ENCODE measurements around the gene TEP1.
"Not testable (repeated sequence)": the region's sequence is repeated elsewhere in the genome, so short reads cannot be mapped to it uniquely, and the experiment has no call there.

The TEP1 gene

GRCh38 chr14:20358474-20358873 is 54.8 kb downstream of the TEP1 start:
- not testable (repeated sequence) for DNase-seq, H3K4me3 Mint-ChIP-seq, H3K27me3 Mint-ChIP-seq, H3K9me3 Mint-ChIP-seq
- H3K36me3 Mint-ChIP-seq: peaks cover 45 to 72% of the 10 kb centered on the region in 2 donors
- peak in 1 of 2 donors; percentile 48 for ATAC-seq (replicated peaks)
- peak overlapping the region; percentile 81 for H3K27ac Mint-ChIP-seq
- peaks cover 7 to 14% of the 10 kb centered on the region in 2 donors for H3K4me1 Mint-ChIP-seq

GRCh38 chr14:20356422-20356821 is 56.9 kb downstream of the TEP1 start:
- H3K4me3 Mint-ChIP-seq: no peak overlapping the region
- no peak for ATAC-seq (replicated peaks)
- peaks cover 50 to 75% of the 10 kb centered on the region in 2 donors for H3K36me3 Mint-ChIP-seq
- peaks cover 0 to 2% of the 10 kb centered on the region in 2 donors for H3K9me3 Mint-ChIP-seq
- no peaks in the 10 kb centered on the region for H3K27me3 Mint-ChIP-seq
- DNase-seq: no peak
- H3K4me1 Mint-ChIP-seq: peaks cover 7 to 14% of the 10 kb centered on the region in 2 donors
- H3K27ac Mint-ChIP-seq: peak overlapping the region; percentile 16

GRCh38 chr14:20350860-20351259 is 62.4 kb downstream of the TEP1 start:
- Mint-ChIP-seq H3K4me1 (peaks cover 0 to 1% of the 10 kb centered on the region in 2 donors), H3K4me3 (no peak overlapping the region), H3K36me3 (peaks cover 40 to 63% of the 10 kb centered on the region in 2 donors), H3K27me3 (no peaks in the 10 kb centered on the region), H3K27ac (no peak overlapping the region), H3K9me3 (no peaks in the 10 kb centered on the region)
- DNase-seq: no peak
- no peak for ATAC-seq (replicated peaks)

GRCh38 chr14:20350282-20350681 is 63.0 kb downstream of the TEP1 start:
- H3K4me3 Mint-ChIP-seq: no peak overlapping the region
- H3K36me3 Mint-ChIP-seq: peaks cover 36 to 64% of the 10 kb centered on the region in 2 donors
- no peaks in the 10 kb centered on the region for H3K9me3 Mint-ChIP-seq
- no peaks in the 10 kb centered on the region for H3K27me3 Mint-ChIP-seq
- ATAC-seq (replicated peaks): no peak
- no peak for DNase-seq
- no peak overlapping the region for H3K27ac Mint-ChIP-seq
- H3K4me1 Mint-ChIP-seq: peaks cover under 1 to 1% of the 10 kb centered on the region in 2 donors

GRCh38 chr14:20347747-20348146 is 65.6 kb downstream of the TEP1 start:
- H3K4me3 Mint-ChIP-seq: no peak overlapping the region
- no peak for DNase-seq
- no peaks in the 10 kb centered on the region for H3K9me3 Mint-ChIP-seq
- H3K27me3 Mint-ChIP-seq: no peaks in the 10 kb centered on the region
- peaks cover 8 to 16% of the 10 kb centered on the region in 2 donors for H3K4me1 Mint-ChIP-seq
- H3K36me3 Mint-ChIP-seq: peaks cover 30 to 56% of the 10 kb centered on the region in 2 donors
- H3K27ac Mint-ChIP-seq: no peak overlapping the region
- ATAC-seq (replicated peaks): no peak

GRCh38 chr14:20346713-20347112 is 66.6 kb downstream of the TEP1 start:
- ATAC-seq (replicated peaks) (no peak), DNase-seq (no peak)
- H3K4me3 Mint-ChIP-seq: no peak overlapping the region
- peaks cover 23 to 48% of the 10 kb centered on the region in 2 donors for H3K36me3 Mint-ChIP-seq
- no peaks in the 10 kb centered on the region for H3K27me3 Mint-ChIP-seq
- H3K27ac Mint-ChIP-seq: no peak overlapping the region
- peaks cover 8 to 16% of the 10 kb centered on the region in 2 donors for H3K4me1 Mint-ChIP-seq
- H3K9me3 Mint-ChIP-seq: no peaks in the 10 kb centered on the region

- DNase-seq (no peak), ATAC-seq (replicated peaks) (no peak)
- H3K4me1 Mint-ChIP-seq: peaks cover 8 to 16% of the 10 kb centered on the region in 2 donors
- H3K9me3 Mint-ChIP-seq: no peaks in the 10 kb centered on the region
- peaks cover 20 to 43% of the 10 kb centered on the region in 2 donors for H3K36me3 Mint-ChIP-seq
- no peak overlapping the region for H3K4me3 Mint-ChIP-seq
- H3K27me3 Mint-ChIP-seq: no peaks in the 10 kb centered on the region
- H3K27ac Mint-ChIP-seq: no peak overlapping the region
These were observed 67.9 kb downstream of the TEP1 start for GRCh38 chr14:20345366-20345765.

- Mint-ChIP-seq H3K27me3 (no peaks in the 10 kb centered on the region), H3K27ac (peak overlapping the region; percentile 95), H3K9me3 (no peaks in the 10 kb centered on the region)
These were observed 69.5 kb downstream of the TEP1 start for GRCh38 chr14:20343862-20344220.

GRCh38 chr14:20343092-20343861 is 70.0 kb downstream of the TEP1 start, which contains the start of gene PARP2:
Gene PARP2 (plus strand): TSS chr14:20343635. CDS start chr14:20343642, 7 bp downstream.
- H3K4me3 Mint-ChIP-seq: peak within 1 kb of the TSS; percentile 90 to 94
- H3K27me3 Mint-ChIP-seq: no peaks in the 10 kb centered on the region
- DNase-seq (peak; percentile 99), ATAC-seq (replicated peaks) (peak; percentile 92 to 93)
- H3K4me1 Mint-ChIP-seq: peaks cover 10 to 16% of the 10 kb centered on the region in 2 donors
- H3K27ac Mint-ChIP-seq: peak within 1 kb of the TSS; percentile 95
- peaks cover 15 to 28% of the 10 kb centered on the region in 2 donors for H3K36me3 Mint-ChIP-seq
- no peaks in the 10 kb centered on the region for H3K9me3 Mint-ChIP-seq

More at GRCh38 chr14:20343862-20344220, 69.5 kb downstream of the TEP1 start:
- Mint-ChIP-seq H3K4me3 (peak overlapping the region; percentile 90 to 94), H3K4me1 (peaks cover 10 to 16% of the 10 kb centered on the region in 2 donors), H3K36me3 (peaks cover 15 to 33% of the 10 kb centered on the region in 2 donors)
- DNase-seq: no peak
- ATAC-seq (replicated peaks): no peak

GRCh38 chr14:20341646-20342045 is 71.7 kb downstream of the TEP1 start:
- Mint-ChIP-seq H3K27ac (no peak overlapping the region), H3K36me3 (peaks cover 9 to 20% of the 10 kb centered on the region in 2 donors), H3K4me3 (no peak overlapping the region), H3K9me3 (no peaks in the 10 kb centered on the region), H3K4me1 (peaks cover 10 to 16% of the 10 kb centered on the region in 2 donors), H3K27me3 (no peaks in the 10 kb centered on the region)
- ATAC-seq (replicated peaks): no peak
- DNase-seq: no peak

- H3K9me3 Mint-ChIP-seq; H3K27ac Mint-ChIP-seq; DNase-seq; H3K27me3 Mint-ChIP-seq; H3K4me3 Mint-ChIP-seq; ATAC-seq (replicated peaks): not testable (repeated sequence)
- peaks cover 10 to 16% of the 10 kb centered on the region in 2 donors for H3K4me1 Mint-ChIP-seq
- H3K36me3 Mint-ChIP-seq: peaks cover 5 to 16% of the 10 kb centered on the region in 2 donors
These were observed 72.3 kb downstream of the TEP1 start for GRCh38 chr14:20341032-20341431.

GRCh38 chr14:20334017-20334416 is 79.3 kb downstream of the TEP1 start:
- ATAC-seq (replicated peaks): no peak
- DNase-seq: no peak
- Mint-ChIP-seq H3K27me3 (no peaks in the 10 kb centered on the region), H3K9me3 (no peaks in the 10 kb centered on the region), H3K4me3 (peak overlapping the region in 1 of 2 donors; percentile 30), H3K27ac (peak overlapping the region; percentile 59), H3K36me3 (peaks cover 14 to 26% of the 10 kb centered on the region in 2 donors), H3K4me1 (peaks cover 16 to 31% of the 10 kb centered on the region in 2 donors)

- peaks cover 17 to 36% of the 10 kb centered on the region in 2 donors for H3K4me1 Mint-ChIP-seq
- H3K27ac Mint-ChIP-seq: peak overlapping the region; percentile 94
- H3K9me3 Mint-ChIP-seq: no peaks in the 10 kb centered on the region
- no peak for DNase-seq
- H3K27me3 Mint-ChIP-seq: no peaks in the 10 kb centered on the region
- ATAC-seq (replicated peaks): no peak
- peaks cover 18 to 29% of the 10 kb centered on the region in 2 donors for H3K36me3 Mint-ChIP-seq
- H3K4me3 Mint-ChIP-seq: peak overlapping the region; percentile 85 to 95
These were observed 79.8 kb downstream of the TEP1 start for GRCh38 chr14:20333494-20333841.

- ATAC-seq (replicated peaks) (peak; percentile 97 to 98), DNase-seq (peak; percentile 61)
- H3K9me3 Mint-ChIP-seq: no peaks in the 10 kb centered on the region
- peaks cover 17 to 37% of the 10 kb centered on the region in 2 donors for H3K4me1 Mint-ChIP-seq
- H3K27me3 Mint-ChIP-seq: no peaks in the 10 kb centered on the region
- peak within 1 kb of the TSS; percentile 85 to 95 for H3K4me3 Mint-ChIP-seq
- peaks cover 18 to 29% of the 10 kb centered on the region in 2 donors for H3K36me3 Mint-ChIP-seq
- H3K27ac Mint-ChIP-seq: peak within 1 kb of the TSS; percentile 94
These were observed 80.4 kb downstream of the TEP1 start, which contains the start of gene CCNB1IP1 for GRCh38 chr14:20332788-20333493. Gene CCNB1IP1 (minus strand): TSS chr14:20333279. CDS start chr14:20316523, 16,756 bp downstream.
